Measurements from ENCODE around the gene XRCC3.

Gene XRCC3

GRCh38 chr14:103687712-103688111, 27.5 kb downstream of the XRCC3 start:
- H3K36me3 ChIP-seq: peaks cover 65% of the 10 kb centered on the region

GRCh38 chr14:103686831-103687485, 28.3 kb downstream of the XRCC3 start:
- peaks cover 65% of the 10 kb centered on the region for H3K36me3 ChIP-seq

More at GRCh38 chr14:103687712-103688111, 27.5 kb downstream of the XRCC3 start:
- Histone ChIP-seq H3K4me3 (ENCODE audit: low read depth, low read length) (no peak overlapping the region), H3K9me3 (no peaks in the 10 kb centered on the region), H3K27me3 (no peaks in the 10 kb centered on the region), H3K4me1 (no peaks in the 10 kb centered on the region)
- DNase-seq: no peak
- no peak for TF ChIP-seq CTCF (IDR thresholded peaks at IDR 0.05; ENCODE audit: low read depth, low read length)

GRCh38 chr14:103685276-103686211, 29.7 kb downstream of the XRCC3 start:
- Histone ChIP-seq H3K4me3 (ENCODE audit: low read depth, low read length) (no peak overlapping the region), H3K4me1 (no peaks in the 10 kb centered on the region), H3K27me3 (no peaks in the 10 kb centered on the region), H3K36me3 (peaks cover 78% of the 10 kb centered on the region), H3K9me3 (no peaks in the 10 kb centered on the region)
- DNase-seq: no peak
- TF ChIP-seq CTCF (IDR thresholded peaks at IDR 0.05; ENCODE audit: low read depth, low read length): no peak

More at GRCh38 chr14:103686831-103687485, 28.3 kb downstream of the XRCC3 start:
- no peak for TF ChIP-seq CTCF (IDR thresholded peaks at IDR 0.05; ENCODE audit: low read depth, low read length)
- Histone ChIP-seq H3K4me1 (no peaks in the 10 kb centered on the region), H3K9me3 (no peaks in the 10 kb centered on the region), H3K4me3 (ENCODE audit: low read depth, low read length) (no peak overlapping the region), H3K27me3 (no peaks in the 10 kb centered on the region)
- no peak for DNase-seq

GRCh38 chr14:103684871-103685270, 30.4 kb downstream of the XRCC3 start:
- TF ChIP-seq CTCF (IDR thresholded peaks at IDR 0.05; ENCODE audit: low read depth, low read length): no peak
- H3K4me3 ChIP-seq (ENCODE audit: low read depth, low read length): no peak overlapping the region
- no peaks in the 10 kb centered on the region for H3K4me1 ChIP-seq
- no peaks in the 10 kb centered on the region for H3K9me3 ChIP-seq
- H3K27me3 ChIP-seq: no peaks in the 10 kb centered on the region
- DNase-seq: no peak
- H3K36me3 ChIP-seq: peaks cover 84% of the 10 kb centered on the region

- no peak for DNase-seq
- H3K36me3 ChIP-seq: peaks cover 86% of the 10 kb centered on the region
- H3K9me3 ChIP-seq: no peaks in the 10 kb centered on the region
- H3K4me1 ChIP-seq: no peaks in the 10 kb centered on the region
- TF ChIP-seq CTCF (IDR thresholded peaks at IDR 0.05; ENCODE audit: low read depth, low read length): no peak
- H3K4me3 ChIP-seq (ENCODE audit: low read depth, low read length): no peak overlapping the region
- no peaks in the 10 kb centered on the region for H3K27me3 ChIP-seq
Measured at GRCh38 chr14:103684471-103684870, 30.8 kb downstream of the XRCC3 start.

- Histone ChIP-seq H3K9me3 (no peaks in the 10 kb centered on the region), H3K27me3 (no peaks in the 10 kb centered on the region), H3K4me1 (no peaks in the 10 kb centered on the region), H3K36me3 (peaks cover 76% of the 10 kb centered on the region), H3K4me3 (ENCODE audit: low read depth, low read length) (no peak overlapping the region)
- TF ChIP-seq CTCF (IDR thresholded peaks at IDR 0.05; ENCODE audit: low read depth, low read length): no peak
- DNase-seq: no peak
Measured at GRCh38 chr14:103683139-103683538, 32.1 kb downstream of the XRCC3 start.
